CD4-positive, alpha-beta T cell (primary cell): ENCODE results near the gene STXBP3. TPM values are rescaled to one million over a fixed set of nuclear protein-coding genes. Genes with fewer than 3 reads are reported as not detected.

Experiments
- ATAC-seq: fragments of 200-7000 bp; cut with Tn5 transposase; one replicate; pipeline ENCODE4 v1.10.0; 2022; ENCODE audit warnings: mild to moderate bottlenecking; ENCODE audit not compliant: poor library complexity
- CTCF ChIA-PET: fragments of 350-600 bp; sonication (Branson Sonifier 250); formaldehyde crosslinking; loops from one replicate; lab custom pipeline; 2021; ENCODE audit warnings: antibody characterized with exemption, inconsistent platforms; lab: Charles Lee
- POLR2A ChIA-PET: fragments of 350-600 bp; sonication (Branson Sonifier 250); formaldehyde crosslinking; loops from one replicate; lab custom pipeline; 2021; ENCODE audit warnings: antibody characterized with exemption, inconsistent platforms; lab: Charles Lee
- DNase-seq, 14 experiments: peaks; one replicate each; pipeline ENCODE4 v3.0.0-alpha.2; 2013 to 2020; ENCODE audit warnings: mixed read lengths in 2 of 14
- H3K27ac ChIP-seq, 2 donors: one replicate each; pipeline versions ENCODE4 v1.5.1 to v1.7.0; 2013; ENCODE audit warnings: low read length in 2 of 2, low read depth in 1 of 2, mild to moderate bottlenecking in 1 of 2
- H3K27me3 ChIP-seq, 2 experiments: 1 replicate in 1 of 2; 2 replicates in 1 of 2; pipeline versions ENCODE4 v1.6.1 to v1.7.0; 2013; ENCODE audit warnings: low read length in 2 of 2, control low read depth in 1 of 2, mild to moderate bottlenecking in 1 of 2, moderate library complexity in 1 of 2; ENCODE audit not compliant: insufficient read depth in 2 of 2, control insufficient read depth in 1 of 2
- H3K36me3 ChIP-seq: one replicate; pipeline ENCODE4 v1.6.1; 2013; ENCODE audit warnings: low read length, control low read depth; ENCODE audit not compliant: insufficient read depth
- H3K4me1 ChIP-seq: one replicate; pipeline ENCODE4 v1.6.1; 2013; ENCODE audit warnings: low read length, control low read depth; ENCODE audit not compliant: insufficient read depth
- H3K4me3 ChIP-seq: one replicate; pipeline ENCODE4 v1.5.1; 2013; ENCODE audit warnings: mild to moderate bottlenecking, low read length, moderate library complexity
- H3K9me3 ChIP-seq, 2 experiments: 1 replicate in 1 of 2; 2 replicates in 1 of 2; pipeline versions ENCODE4 v1.6.1 to v1.7.0; 2013; ENCODE audit warnings: low read length in 2 of 2, mild to moderate bottlenecking in 2 of 2, control low read depth in 1 of 2, moderate library complexity in 1 of 2; ENCODE audit not compliant: control insufficient read depth in 1 of 2, insufficient read depth in 1 of 2
- H3K27ac Mint-ChIP-seq: one replicate; pipeline ENCODE4 v1.8.0; 2020; ENCODE audit warnings: mixed read lengths
- H3K27me3 Mint-ChIP-seq: one replicate; pipeline ENCODE4 v1.8.0; 2021; ENCODE audit warnings: mixed read lengths
- H3K36me3 Mint-ChIP-seq: one replicate; pipeline ENCODE4 v1.8.0; 2021; ENCODE audit warnings: low read depth, mixed read lengths
- H3K4me1 Mint-ChIP-seq: one replicate; pipeline ENCODE4 v1.8.0; 2021; ENCODE audit warnings: low read depth, mixed read lengths
- H3K4me3 Mint-ChIP-seq: one replicate; pipeline ENCODE4 v1.8.0; 2020; ENCODE audit warnings: mild to moderate bottlenecking, mixed read lengths
- H3K9me3 Mint-ChIP-seq: one replicate; pipeline ENCODE4 v1.8.0; 2020; ENCODE audit warnings: mixed read lengths
- CTCF ChIP-seq: fragments of 200-600 bp; IDR thresholded peaks from one replicate; pipeline ENCODE4 v1.8.0; 2022; ENCODE audit warnings: antibody characterized with exemption, mild to moderate bottlenecking
- intact Hi-C, 2 experiments: fragments of 100-400 bp; cut with DNase I in 1 of 2; cut with micrococcal nuclease in 1 of 2; formaldehyde crosslinking; loops; one replicate each; pipeline versions ENCODE4 v1.15.1 to v1.9.0; 2023 to 2025; cut with DNase I, micrococcal nuclease
- total RNA-seq, 174 experiments: library from RNA in 2 of 174; stranded (reverse) in 2 of 174; gene quantifications; one replicate each; pipeline ENCODE4 v1.2.3 and lab custom pipeline; 2021 to 2026

STXBP3 gene
- total RNA-seq, 2 experiments from 2014 or later = 41.6 to 50.5 TPM

- H3K4me3 ChIP-seq = no peak within 1 kb of the TSS
- POLR2A ChIA-PET = no interaction called here
- Mint-ChIP-seq H3K4me3 (no peak within 1 kb of the TSS), H3K4me1 (peaks cover 14% of the 10 kb centered on the region), H3K36me3 (no peaks in the 10 kb centered on the region), H3K27ac (no peak within 1 kb of the TSS), H3K9me3 (no peaks in the 10 kb centered on the region), H3K27me3 (peaks cover 38% of the 10 kb centered on the region)
- no peaks in the 10 kb centered on the region for H3K36me3 ChIP-seq
- ATAC-seq (no peak), DNase-seq (no peak)
- intact Hi-C loops = no loop called here
- peaks cover 4 to 12% of the 10 kb centered on the region in 2 experiments for H3K27me3 ChIP-seq
- CTCF ChIA-PET = no interaction called here
- H3K4me1 ChIP-seq = no peaks in the 10 kb centered on the region
- no peak within 1 kb of the TSS for H3K27ac ChIP-seq
- TF ChIP-seq CTCF = no peak
- no peaks in the 10 kb centered on the region for H3K9me3 ChIP-seq
These were observed 110.5 kb downstream of the STXBP3 start, which contains the start of gene AKNAD1 for GRCh38 chr1:108856994-108857393. Gene AKNAD1, minus strand, starts transcription at chr1:108857094. Its CDS starts 4,430 bp downstream, at chr1:108852664.

GRCh38 chr1:108858230-108858950 lies 111.9 kb downstream of the STXBP3 start:
- no peaks in the 10 kb centered on the region for H3K9me3 ChIP-seq
- ATAC-seq = no peak

More at GRCh38 chr1:108858230-108858950, 111.9 kb downstream of the STXBP3 start:
- H3K36me3 Mint-ChIP-seq = no peaks in the 10 kb centered on the region
- POLR2A ChIA-PET = no interaction called here
- H3K4me3 Mint-ChIP-seq = no peak overlapping the region
- no peak for TF ChIP-seq CTCF
- H3K27me3 Mint-ChIP-seq = peaks cover 32% of the 10 kb centered on the region
- H3K27me3 ChIP-seq = peaks cover 4 to 12% of the 10 kb centered on the region in 2 experiments
- no peaks in the 10 kb centered on the region for H3K4me1 ChIP-seq
- H3K36me3 ChIP-seq = no peaks in the 10 kb centered on the region
- peaks cover 8% of the 10 kb centered on the region for H3K4me1 Mint-ChIP-seq
- no peak overlapping the region for H3K4me3 ChIP-seq
- H3K27ac ChIP-seq = no peak overlapping the region
- H3K27ac Mint-ChIP-seq = no peak overlapping the region
- DNase-seq = no peak
- intact Hi-C loops = no loop called here
- CTCF ChIA-PET = no interaction called here
- H3K9me3 Mint-ChIP-seq = no peaks in the 10 kb centered on the region

Other genes starting within 250 kb of the STXBP3 start
- gene EEIG2, start 186.6 kb upstream of the STXBP3 start, total RNA-seq = 10 to 100 TPM; 11.6 to 12.2 TPM
- gene HENMT1, start 85.6 kb upstream of the STXBP3 start, total RNA-seq = 1 to 10 TPM; 6.3 to 8.2 TPM
- gene PRPF38B, start 54.4 kb upstream of the STXBP3 start, total RNA-seq = 100 to 1,000 TPM; 114 to 120 TPM
- under 1 TPM; 0.19 to 0.42 TPM for gene FNDC7, start 33.8 kb upstream of the STXBP3 start, total RNA-seq
- gene AKNAD1, start 110.4 kb downstream of the STXBP3 start, total RNA-seq = not detected
- under 1 TPM; 0.33 to 0.36 TPM for gene GPSM2, start 130.3 kb downstream of the STXBP3 start, total RNA-seq
- 1 to 10 TPM; 8.6 to 9.1 TPM for gene CLCC1, start 216.8 kb downstream of the STXBP3 start, total RNA-seq